ENCODE results near the gene CDH5.

The CDH5 gene

DNA sequence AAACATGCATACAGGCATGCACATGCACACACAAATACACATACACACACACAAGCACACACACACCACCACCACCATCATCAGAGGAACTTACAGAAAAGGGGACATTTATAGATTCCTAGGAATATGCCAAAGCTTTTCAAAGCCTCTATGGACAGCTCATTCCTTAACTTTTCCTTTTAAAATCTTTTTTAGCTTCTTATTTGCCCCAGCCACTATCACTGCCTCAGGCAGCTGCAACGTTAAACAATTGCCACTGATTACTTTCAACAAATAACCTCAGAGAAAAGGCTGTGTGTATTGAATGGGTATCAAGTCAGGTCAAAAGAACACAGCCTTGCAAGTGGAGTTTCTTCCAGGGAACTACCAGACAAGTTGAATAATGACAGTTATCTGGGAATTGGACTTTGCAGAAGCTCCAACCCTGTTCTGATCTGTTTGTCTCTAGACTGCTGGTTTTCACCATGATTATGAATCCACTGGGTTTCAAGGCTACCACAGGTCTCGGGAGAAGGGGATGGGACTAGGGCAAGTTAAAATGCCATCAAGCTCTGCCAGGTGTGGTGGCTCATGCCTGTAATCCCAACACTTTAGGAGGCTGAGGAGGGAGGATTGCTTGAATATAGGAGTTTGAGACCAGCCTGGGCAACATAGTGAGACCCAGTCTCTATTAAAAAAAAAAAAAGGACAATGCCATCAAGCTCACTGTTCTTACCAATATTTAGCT, 38.7 kb downstream of the CDH5 start:
- DNase-seq (ENCODE audit: low spot score): no peak
- in situ Hi-C loops (cut with MboI; ENCODE audit: low sequenced_read_pairs, unreplicated experiment): loop anchor here (25.0 kb wide), 1 partner anchor 457 kb away; no protein-coding TSS in a partner anchor
- TF ChIP-seq, protein P1, sequence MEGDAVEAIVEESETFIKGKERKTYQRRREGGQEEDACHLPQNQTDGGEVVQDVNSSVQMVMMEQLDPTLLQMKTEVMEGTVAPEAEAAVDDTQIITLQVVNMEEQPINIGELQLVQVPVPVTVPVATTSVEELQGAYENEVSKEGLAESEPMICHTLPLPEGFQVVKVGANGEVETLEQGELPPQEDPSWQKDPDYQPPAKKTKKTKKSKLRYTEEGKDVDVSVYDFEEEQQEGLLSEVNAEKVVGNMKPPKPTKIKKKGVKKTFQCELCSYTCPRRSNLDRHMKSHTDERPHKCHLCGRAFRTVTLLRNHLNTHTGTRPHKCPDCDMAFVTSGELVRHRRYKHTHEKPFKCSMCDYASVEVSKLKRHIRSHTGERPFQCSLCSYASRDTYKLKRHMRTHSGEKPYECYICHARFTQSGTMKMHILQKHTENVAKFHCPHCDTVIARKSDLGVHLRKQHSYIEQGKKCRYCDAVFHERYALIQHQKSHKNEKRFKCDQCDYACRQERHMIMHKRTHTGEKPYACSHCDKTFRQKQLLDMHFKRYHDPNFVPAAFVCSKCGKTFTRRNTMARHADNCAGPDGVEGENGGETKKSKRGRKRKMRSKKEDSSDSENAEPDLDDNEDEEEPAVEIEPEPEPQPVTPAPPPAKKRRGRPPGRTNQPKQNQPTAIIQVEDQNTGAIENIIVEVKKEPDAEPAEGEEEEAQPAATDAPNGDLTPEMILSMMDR (IDR thresholded peaks at IDR 0.05; ENCODE audit: borderline replicate concordance, control extremely low read depth, extremely low read depth, insufficient read depth, missing control alignments): no peak

DNA sequence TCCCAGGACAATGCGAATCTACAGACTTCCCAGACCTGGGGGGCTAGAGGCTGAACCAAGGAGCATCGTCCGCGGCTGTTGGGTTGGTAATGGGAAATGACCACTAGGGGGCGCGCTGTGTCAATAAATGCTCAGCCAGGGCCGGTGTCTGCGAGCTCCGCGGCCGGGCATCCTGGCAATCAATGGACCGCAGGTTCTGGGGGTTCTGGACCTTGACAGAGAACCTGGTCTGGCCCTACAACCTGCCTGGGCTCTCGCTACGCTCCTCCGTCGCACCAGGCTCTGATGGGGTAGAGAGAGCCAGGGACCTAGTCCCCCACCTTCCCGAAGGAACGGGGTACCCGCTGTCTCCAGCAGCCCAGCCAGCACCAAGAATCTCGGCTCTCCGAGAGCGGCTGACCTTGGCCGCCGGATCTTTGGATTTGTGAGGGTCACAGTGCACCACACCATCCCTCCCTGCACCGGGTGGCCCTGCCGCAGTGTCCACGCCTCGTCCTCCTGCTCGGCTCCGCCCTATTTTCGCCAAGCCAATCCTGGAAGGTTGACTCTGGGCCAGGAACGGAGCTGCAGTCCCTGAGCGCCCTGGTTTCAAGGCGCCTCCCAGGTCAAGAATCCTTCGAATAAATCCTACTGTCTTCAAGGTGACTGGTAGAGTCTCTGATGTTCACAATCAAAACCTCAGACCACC, 40.2 kb downstream of the CDH5 start:
- DNase-seq (ENCODE audit: low spot score): peak; percentile 90
- TF ChIP-seq, protein P1 (IDR thresholded peaks at IDR 0.05; ENCODE audit: borderline replicate concordance, control extremely low read depth, extremely low read depth, insufficient read depth, missing control alignments): peak; percentile 83
- in situ Hi-C loops (cut with MboI; ENCODE audit: low sequenced_read_pairs, unreplicated experiment): loop anchor here (25.0 kb wide), 1 partner anchor 456 kb away; no protein-coding TSS in a partner anchor

DNA sequence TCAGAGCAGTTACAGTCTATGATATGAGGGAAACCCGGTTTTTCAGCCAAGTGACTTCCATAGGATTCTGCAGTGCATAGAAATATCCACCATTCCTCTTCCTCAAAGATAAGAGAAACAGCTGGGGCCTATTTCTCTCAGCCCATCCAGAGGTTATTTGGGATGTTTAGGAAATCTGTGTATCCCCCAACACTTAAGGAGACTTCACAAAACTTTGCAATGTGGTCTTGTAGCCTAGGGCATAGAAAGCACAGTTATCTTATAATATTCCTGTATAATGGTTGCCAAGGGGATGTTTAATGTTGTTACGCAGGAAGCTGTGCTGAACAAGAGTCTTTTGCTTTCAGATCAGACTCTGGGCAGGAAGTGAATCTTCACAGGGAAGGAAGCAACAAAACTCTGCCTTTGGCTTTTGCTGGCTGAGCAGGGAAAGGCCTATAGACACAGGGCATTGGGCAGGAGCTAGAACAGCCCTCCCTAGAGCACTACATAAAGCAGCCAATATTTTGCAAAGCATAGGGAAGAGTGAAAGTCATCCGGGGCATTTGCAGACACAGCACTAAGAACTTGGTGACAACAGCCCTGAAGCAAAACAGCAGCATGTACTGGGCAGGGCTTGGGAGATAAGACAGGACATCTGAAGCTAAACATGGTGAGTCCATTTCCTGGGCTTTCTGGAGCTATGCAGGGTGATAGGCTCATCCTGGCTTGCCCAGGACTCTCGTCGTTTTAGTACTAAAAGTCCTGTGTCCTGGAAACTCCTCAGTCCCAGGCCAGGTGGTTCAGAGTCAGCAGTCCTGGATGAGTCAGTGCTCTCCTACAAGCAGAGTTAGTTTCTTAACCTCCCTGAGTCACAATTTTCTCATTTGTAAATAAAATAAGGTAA, 41.9 kb downstream of the CDH5 start:
- TF ChIP-seq, protein P1 (IDR thresholded peaks at IDR 0.05; ENCODE audit: borderline replicate concordance, control extremely low read depth, extremely low read depth, insufficient read depth, missing control alignments): no peak
- DNase-seq (ENCODE audit: low spot score): no peak
- in situ Hi-C loops (cut with MboI; ENCODE audit: low sequenced_read_pairs, unreplicated experiment): loop anchor here (25.0 kb wide), 1 partner anchor 454 kb away; no protein-coding TSS in a partner anchor

DNA sequence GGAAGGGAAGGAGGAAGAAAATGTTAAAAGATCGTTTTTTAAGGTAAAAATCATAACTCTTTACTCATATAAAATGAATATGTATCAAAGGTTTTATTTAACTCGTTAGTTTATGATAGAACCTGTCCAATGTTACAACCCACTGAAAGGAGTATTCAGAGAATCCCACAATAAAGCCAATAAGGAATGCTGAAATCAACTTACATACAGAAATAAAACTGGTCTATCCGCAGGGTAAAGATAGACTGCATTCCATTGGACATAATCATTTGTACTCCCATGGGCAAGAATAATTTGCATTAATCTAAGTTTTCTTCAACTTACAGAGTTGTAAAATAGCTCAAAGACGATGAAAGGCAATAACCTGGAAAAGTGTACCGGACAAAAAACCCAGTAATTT, 42.7 kb downstream of the CDH5 start:
- in situ Hi-C loops (cut with MboI; ENCODE audit: low sequenced_read_pairs, unreplicated experiment): loop anchor here (25.0 kb wide), 1 partner anchor 453 kb away; no protein-coding TSS in a partner anchor
- TF ChIP-seq, protein P1 (IDR thresholded peaks at IDR 0.05; ENCODE audit: borderline replicate concordance, control extremely low read depth, extremely low read depth, insufficient read depth, missing control alignments): no peak
- DNase-seq (ENCODE audit: low spot score): no peak

DNA sequence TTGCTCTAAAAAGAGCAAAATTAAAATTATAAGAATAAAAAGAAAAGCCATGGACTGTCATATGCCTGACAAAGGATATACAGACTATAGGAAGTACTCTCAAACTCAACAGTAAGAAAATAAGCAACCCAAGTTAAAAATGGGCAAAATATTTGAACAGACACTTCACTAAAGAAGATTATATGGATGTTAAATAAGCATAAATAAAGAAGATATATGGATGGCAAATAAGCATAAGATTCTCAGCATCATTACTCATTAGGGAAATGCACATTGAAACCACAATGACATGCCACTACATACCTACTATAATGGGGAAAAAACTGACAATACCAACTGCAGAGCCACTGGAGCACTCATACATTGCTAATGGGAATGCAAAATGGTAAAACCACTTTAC, 45.7 kb downstream of the CDH5 start:
- no peak for DNase-seq (ENCODE audit: low spot score)
- TF ChIP-seq, protein P1 (IDR thresholded peaks at IDR 0.05; ENCODE audit: borderline replicate concordance, control extremely low read depth, extremely low read depth, insufficient read depth, missing control alignments): no peak
- in situ Hi-C loops (cut with MboI; ENCODE audit: low sequenced_read_pairs, unreplicated experiment): loop anchor here (10.0 to 25.0 kb wide), 2 partner anchors 173 to 450 kb away; no protein-coding TSS in a partner anchor

DNA sequence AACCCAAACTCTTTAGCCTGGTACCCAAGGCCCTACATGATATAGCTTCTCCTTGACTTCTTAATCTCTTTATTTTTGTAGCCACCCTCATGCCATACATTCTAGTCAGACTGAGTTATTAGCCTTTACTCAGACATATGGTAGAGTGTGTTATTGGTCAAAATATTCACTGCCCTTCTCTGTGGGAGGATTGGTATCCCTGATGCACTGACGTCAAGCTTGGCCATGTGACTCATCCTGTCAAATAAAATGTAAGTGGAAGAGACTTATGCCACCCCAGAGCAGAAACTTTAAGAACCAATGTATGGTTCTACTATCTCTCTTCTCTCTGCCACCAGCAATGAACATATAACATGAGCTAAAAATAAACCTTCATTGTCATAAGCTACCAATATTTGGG, 48.4 kb downstream of the CDH5 start:
- in situ Hi-C loops (cut with MboI; ENCODE audit: low sequenced_read_pairs, unreplicated experiment): loop anchor here (10.0 to 25.0 kb wide), 2 partner anchors 170 to 447 kb away; no protein-coding TSS in a partner anchor
- DNase-seq (ENCODE audit: low spot score): no peak
- TF ChIP-seq, protein P1 (IDR thresholded peaks at IDR 0.05; ENCODE audit: borderline replicate concordance, control extremely low read depth, extremely low read depth, insufficient read depth, missing control alignments): no peak

All from GM13976 (cell line).